ENCODE measurements around the gene FGF5. TPM values are rescaled to one million over a fixed set of nuclear protein-coding genes. Genes with fewer than 3 reads are reported as not detected.

The FGF5 gene
- total RNA-seq, 1 experiment from 2014 or later: not detected

GRCh38 chr4:80263541-80264351 lies 2.7 kb upstream of the FGF5 start:
- Histone ChIP-seq H2BK15ac (ENCODE audit: low read depth, low read length) (no peak overlapping the region), H3K4me2 (ENCODE audit: insufficient read depth, insufficient read length, low read length) (peak overlapping the region; percentile 64), H3K23ac (ENCODE audit: insufficient read length, low read depth, low read length) (no peak overlapping the region), H3K56ac (ENCODE audit: insufficient read length, low read depth, low read length) (no peak overlapping the region), H3K4me1 (ENCODE audit: insufficient read depth, low read length) (no peaks in the 10 kb centered on the region), H4K20me1 (ENCODE audit: control insufficient read depth, insufficient read depth, insufficient read length) (no peaks in the 10 kb centered on the region), H3K27me3 (ENCODE audit: insufficient read depth, low read length) (peaks cover 74% of the 10 kb centered on the region), H2BK5ac (ENCODE audit: insufficient read length, low read length) (no peak overlapping the region), H4K8ac (replicated peaks; ENCODE audit: insufficient read length, low read depth, low read length) (no peak overlapping the region), H2BK120ac (ENCODE audit: low read depth, low read length, poor library complexity, severe bottlenecking) (no peak overlapping the region), H2AFZ (ENCODE audit: low read length) (no peak overlapping the region), H2BK12ac (ENCODE audit: insufficient read length, low read depth, low read length) (no peak overlapping the region), H3K23me2 (ENCODE audit: insufficient read length, low read depth, low read length, poor library complexity, severe bottlenecking) (peaks cover 21% of the 10 kb centered on the region), H3T11ph (ENCODE audit: low read length) (no peak overlapping the region), H2AK5ac (ENCODE audit: insufficient read length, low read length) (no peak overlapping the region), H3K79me1 (ENCODE audit: insufficient read depth, low read depth, low read length, poor library complexity, severe bottlenecking) (no peaks in the 10 kb centered on the region), H3K18ac (ENCODE audit: insufficient read length, low read depth, low read length) (no peak overlapping the region), H4K91ac (ENCODE audit: insufficient read length, low read depth, low read length) (no peak overlapping the region), H3K9me3 (ENCODE audit: control insufficient read depth, low read depth, low read length) (no peaks in the 10 kb centered on the region), H3K79me2 (ENCODE audit: insufficient read depth, low read length) (no peaks in the 10 kb centered on the region), H3K9ac (ENCODE audit: extremely low read depth, insufficient read length, low read length) (no peak overlapping the region), H2BK20ac (ENCODE audit: low read depth, low read length, poor library complexity, severe bottlenecking) (no peak overlapping the region), H3K27ac (ENCODE audit: insufficient read length, low read depth, low read length) (no peak overlapping the region), H3K14ac (ENCODE audit: insufficient read depth, low read length) (no peak overlapping the region), H3K4ac (ENCODE audit: low read depth, low read length) (no peak overlapping the region), H4K5ac (ENCODE audit: insufficient read length, low read depth, low read length) (no peak overlapping the region)
- no peak for TF ChIP-seq CTCF (conservative IDR thresholded peaks at IDR 0.05)
- H3K27me3 Mint-ChIP-seq (ENCODE audit: low read depth): peaks cover 100% of the 10 kb centered on the region
- H3K9me3 Mint-ChIP-seq: no peaks in the 10 kb centered on the region; a peak in 1 of 5 replicates
- WGBS (ENCODE audit: extremely low coverage, insufficient read length, low lambda C conversion rate): no CpG with 5 or more reads among the region's 36 CpGs
- no peaks in the 10 kb centered on the region for H3K36me3 Mint-ChIP-seq (ENCODE audit: insufficient read depth in 1 of 3, low read depth in 3 of 3)
- no peak overlapping the region for H3K27ac Mint-ChIP-seq
- H3K4me3 Mint-ChIP-seq: peak overlapping the region; percentile 40 to 72
- H3K4me1 Mint-ChIP-seq: peaks cover 38 to 51% of the 10 kb centered on the region in 2 experiments
- DNase-seq: peak; percentile 44
